ENCODE measurements around the gene TMEM185A.
A peak's percentile ranks its signal among the peaks of the same experiment; 100 is the strongest.
"Not testable (repeated sequence)": the region's sequence is repeated elsewhere in the genome, so short reads cannot be mapped to it uniquely, and the experiment has no call there.

The TMEM185A gene

DNA sequence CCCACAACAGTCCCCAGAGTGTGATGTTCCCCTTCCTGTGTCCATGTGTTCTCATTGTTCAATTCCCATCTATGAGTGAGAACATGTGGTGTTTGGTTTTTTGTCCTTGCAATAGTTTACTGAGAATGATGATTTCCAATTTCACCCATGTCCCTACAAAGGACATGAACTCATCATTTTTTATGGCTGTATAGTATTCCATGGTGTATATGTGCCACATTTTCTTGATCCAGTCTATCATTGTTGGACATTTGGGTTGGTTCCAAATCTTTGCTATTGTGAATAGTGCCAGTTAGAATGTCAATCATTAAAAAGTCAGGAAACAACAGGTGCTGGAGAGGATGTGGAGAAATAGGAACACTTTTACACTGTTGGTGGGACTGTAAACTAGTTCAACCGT lies 11.9 kb downstream of the TMEM185A start:
- DNase-seq, result not testable (repeated sequence)

DNA sequence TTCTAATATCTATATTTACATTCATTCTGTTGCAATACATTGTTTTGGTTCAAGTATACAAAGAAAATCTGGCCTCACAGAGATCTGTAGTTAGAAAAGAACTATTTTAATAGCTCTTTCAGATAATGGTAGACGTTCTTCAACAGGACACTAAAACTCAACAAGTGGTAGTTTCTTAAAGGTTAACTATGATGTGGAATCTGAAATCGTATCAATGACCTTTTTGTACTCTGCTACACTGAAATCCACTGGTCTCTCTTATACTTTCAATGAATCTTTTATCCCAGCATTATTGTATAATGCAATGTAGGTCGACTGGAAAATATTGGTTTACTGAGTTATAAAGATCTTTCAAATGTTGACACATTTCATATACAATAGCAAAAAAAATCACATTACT lies 12.7 kb downstream of the TMEM185A start:
- no peak for DNase-seq

DNA sequence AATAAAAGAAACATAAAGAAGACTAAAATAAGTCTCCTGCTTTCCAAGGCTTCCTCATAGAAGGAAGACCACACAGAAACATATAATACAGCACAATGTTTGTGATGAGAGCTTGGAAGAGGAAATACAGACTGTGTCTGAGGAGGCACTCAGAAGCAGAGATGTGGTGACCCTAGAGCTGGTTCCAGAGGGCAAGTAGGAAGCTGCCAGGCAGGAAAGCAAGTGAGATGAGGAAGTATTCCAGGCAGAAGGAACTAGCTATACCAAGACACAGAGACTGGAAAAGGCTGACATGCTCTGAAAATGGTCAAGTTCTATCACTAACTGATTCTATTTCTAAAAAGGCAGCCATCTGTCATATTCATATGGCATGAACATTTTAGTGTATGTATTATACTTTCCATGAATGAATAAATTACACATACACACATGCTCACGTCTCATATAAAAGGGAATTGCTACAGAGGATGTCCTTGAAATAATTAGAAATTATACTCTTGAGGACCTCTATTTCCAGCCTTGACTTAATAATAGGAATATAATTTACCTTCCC lies 19.9 kb downstream of the TMEM185A start:
- peak; percentile 8 for DNase-seq

- no peak for DNase-seq
Observed at GRCh38 chrX:149610511-149610910, 21.1 kb downstream of the TMEM185A start.

DNA sequence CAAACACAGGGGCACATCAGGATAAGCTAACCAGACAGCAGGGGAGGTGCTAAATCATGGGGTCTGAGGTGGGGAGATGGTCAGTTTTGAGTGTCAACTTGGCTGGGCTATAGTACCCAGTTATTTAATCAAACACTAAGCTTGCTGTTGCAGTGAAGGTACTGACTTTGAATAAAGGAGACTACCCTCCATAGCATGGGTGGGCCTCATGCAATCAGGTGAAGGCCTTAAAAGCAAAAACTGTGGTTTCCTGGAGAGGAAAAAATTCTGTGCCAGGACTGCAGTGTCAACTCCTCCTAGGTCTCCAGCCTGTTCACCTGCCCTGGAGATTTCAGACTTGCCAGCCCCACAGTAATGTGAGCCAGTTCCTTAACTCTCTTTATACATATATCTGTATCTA lies 23.9 kb downstream of the TMEM185A start:
- DNase-seq, result no peak

GRCh38 chrX:149605248-149605885 lies 26.2 kb downstream of the TMEM185A start:
- DNase-seq, result not testable (repeated sequence)

DNA sequence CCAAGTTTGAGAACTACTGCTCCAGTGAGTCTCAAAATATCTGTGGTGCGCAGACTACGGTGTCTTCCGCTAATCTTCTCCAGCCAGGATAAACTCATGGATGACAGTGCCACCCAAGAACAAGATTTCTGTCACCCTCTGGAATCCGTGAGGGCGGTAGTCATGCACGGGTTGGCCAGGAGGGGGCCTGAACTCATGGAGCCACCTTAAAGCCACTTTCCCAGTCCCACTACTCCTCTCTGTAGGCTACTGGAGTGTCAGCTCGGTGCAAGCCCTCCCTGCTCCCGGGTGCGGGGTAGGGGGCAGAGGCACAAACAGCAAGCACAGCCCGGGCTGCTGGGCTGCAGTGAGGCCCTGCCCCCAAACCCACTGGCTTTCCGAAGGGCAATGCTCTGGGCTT lies 33.0 kb downstream of the TMEM185A start:
- not testable (repeated sequence) for DNase-seq

GRCh38 chrX:149595943-149596342 lies 35.6 kb downstream of the TMEM185A start:
- DNase-seq, result not testable (repeated sequence)

DNA sequence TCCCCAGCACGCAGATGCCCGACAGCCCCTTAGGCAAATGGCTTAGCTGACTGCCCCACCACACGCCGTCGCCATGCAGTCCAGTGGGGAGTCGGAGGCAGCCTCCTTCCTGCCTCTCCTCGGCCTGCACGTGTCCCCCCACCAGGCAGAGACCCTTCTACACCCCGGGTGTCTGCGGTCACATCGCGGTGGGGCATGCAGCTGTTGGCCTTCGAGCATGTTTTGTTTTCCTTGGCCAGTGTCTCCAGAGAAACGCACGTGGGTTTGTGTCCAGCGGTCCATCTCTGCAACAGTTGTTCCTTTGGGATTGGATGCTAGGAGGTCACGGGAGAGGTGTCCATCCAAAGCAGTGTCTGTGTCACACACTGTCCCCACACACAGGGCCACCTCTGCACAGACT lies 36.4 kb downstream of the TMEM185A start, which contains the start of gene HSFX2:
TSS of gene HSFX2 (minus strand) at position 101 of the 400 bp plus-strand sequence. CDS start 614 bp downstream, outside the sequence.
- not testable (repeated sequence) for DNase-seq

GRCh38 chrX:149590993-149591392 lies 40.6 kb downstream of the TMEM185A start:
- DNase-seq, result not testable (repeated sequence)

DNA sequence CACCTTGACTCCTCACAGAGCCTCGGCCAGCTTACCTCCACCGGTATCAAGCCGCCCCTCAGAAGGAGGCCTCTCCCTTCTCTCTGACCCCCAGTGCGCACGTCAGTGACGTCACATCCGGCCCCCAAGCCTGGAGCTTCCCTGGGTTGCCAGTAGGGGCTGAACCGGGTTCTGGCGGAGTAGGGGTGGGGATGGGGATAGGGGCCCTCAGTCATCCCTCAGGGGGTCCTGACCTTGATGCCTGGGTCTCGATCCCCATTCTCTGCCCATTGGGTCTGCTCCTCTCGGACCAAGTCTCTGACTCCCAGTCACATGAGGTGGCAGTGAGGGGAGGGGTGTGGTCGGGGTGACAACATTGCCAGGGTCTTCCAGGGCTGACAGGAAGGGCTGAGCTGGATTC lies 44.2 kb downstream of the TMEM185A start, which contains the start of gene MAGEA9B:
TSS of gene MAGEA9B (minus strand) at position 101 of the 400 bp plus-strand sequence. CDS start 4,280 bp downstream, outside the sequence.
- DNase-seq, result not testable (repeated sequence)

- DNase-seq, result not testable (repeated sequence)
Observed at GRCh38 chrX:149585631-149586030, 46.0 kb downstream of the TMEM185A start.

GRCh38 chrX:149573456-149573855 lies 58.1 kb downstream of the TMEM185A start:
- not testable (repeated sequence) for DNase-seq

- DNase-seq, result no peak
Observed at GRCh38 chrX:149572743-149573142, 58.8 kb downstream of the TMEM185A start.

GRCh38 chrX:149571770-149572169 lies 59.8 kb downstream of the TMEM185A start:
- no peak for DNase-seq

- DNase-seq, result peak; percentile 68
Observed at GRCh38 chrX:149570668-149571067, 60.9 kb downstream of the TMEM185A start.

DNA sequence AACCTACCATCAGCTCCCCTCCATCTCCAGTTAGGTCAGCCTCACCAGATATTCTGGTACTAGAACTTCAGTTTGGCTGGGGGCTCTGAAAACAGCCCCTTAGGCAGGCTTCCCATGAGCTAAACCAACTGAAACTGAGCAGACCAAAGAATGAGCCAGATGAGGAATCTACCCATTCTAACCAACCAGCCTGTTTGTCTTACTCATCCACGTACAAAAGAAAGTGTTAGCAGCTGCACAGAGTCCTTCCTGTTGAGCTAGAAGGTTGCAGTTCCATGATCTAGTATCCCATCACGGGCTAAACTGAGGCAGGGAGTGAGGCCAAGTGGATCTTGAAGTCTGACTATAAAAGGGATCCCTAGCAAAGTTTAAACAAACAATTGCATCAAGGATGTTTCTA lies 61.8 kb downstream of the TMEM185A start:
- DNase-seq, result no peak

DNA sequence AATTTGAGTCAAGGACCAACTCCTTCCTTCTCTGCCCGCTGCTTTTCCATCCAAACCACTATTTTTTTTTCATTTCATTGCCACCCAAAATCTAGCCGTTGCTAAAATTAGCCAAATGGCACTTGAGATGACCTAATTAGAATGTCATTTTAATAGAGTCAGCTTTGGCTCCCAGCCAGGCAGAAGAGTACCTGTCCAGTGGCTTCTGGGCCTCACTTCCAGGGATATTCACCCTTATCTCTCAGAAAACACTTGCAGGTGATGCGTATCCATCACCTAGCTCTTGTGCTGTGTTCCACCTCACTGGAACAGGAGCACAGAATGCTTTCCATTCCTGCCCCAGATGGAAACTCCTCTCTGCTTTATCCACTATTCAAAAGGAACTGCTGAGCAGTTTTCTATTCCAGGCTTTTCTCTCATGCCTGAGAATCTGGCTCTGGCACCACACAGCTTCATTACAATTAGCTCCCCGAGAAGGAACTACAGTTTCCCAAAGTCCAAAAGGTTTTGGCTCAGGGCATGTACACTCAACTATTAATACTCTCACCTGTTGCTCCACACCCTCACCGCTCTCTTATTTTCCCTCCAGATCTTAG lies 62.8 kb downstream of the TMEM185A start:
- no peak for DNase-seq

- no peak for DNase-seq
Observed at GRCh38 chrX:149567621-149568417, 63.8 kb downstream of the TMEM185A start.

DNA sequence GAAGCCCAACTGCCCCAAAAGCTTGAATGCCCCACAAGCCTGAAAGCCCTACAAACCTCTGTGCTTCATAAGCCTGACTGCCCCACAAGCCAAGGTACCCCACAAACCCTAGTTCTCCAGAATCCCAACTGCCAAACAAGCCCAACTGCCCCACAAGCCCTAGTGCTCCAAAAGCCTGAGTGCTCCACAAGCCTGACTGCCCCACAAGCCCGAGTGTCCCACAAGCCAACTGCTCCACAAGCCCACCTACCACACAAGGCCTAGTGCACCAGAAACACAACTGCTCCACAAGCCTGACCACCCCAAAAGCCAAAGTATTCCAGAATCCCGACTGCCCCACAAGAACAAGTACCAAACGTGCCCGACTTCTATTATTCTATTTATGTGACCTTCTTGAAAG lies 68.2 kb downstream of the TMEM185A start:
- no peak for DNase-seq

DNA sequence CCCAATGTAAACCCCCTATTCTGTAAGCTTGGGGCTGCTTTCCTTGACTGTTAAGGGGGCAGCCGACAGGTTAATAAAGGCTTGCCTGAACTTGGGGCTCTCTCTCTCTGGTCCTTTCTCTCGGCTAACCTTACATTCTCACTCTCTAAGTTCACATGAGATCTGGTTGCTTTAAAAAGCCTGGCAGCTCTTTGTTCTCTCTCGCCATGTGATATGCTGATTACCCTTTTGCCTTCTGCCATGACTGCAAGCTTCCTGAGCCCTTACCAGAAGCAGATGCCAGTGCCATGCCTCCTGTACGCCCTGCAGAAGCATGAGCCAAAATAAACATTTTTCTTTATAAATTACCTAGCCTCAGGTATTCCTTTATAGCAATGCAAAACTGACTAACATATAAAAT lies 76.3 kb downstream of the TMEM185A start:
- not testable (repeated sequence) for DNase-seq

- not testable (repeated sequence) for DNase-seq
Observed at GRCh38 chrX:149551939-149552248, 79.7 kb downstream of the TMEM185A start.

GRCh38 chrX:149551245-149551938 lies 80.2 kb downstream of the TMEM185A start:
- DNase-seq, result not testable (repeated sequence)

Measured in MV-4-11 (cell line).